Stimulated activated CD8-positive, alpha-beta memory T cell treated with anti-CD3 and anti-CD28 coated beads, Interleukin-4, amount 100 ng/mL, for 1 hour (primary cell): ENCODE measurements around the gene KPNA4.
"Not testable (repeated sequence)": the region's sequence is repeated elsewhere in the genome, so short reads cannot be mapped to it uniquely, and the experiment has no call there.

Experiments
- DNase-seq, 2 donors: peaks; one replicate each; pipeline ENCODE4 v3.0.0-alpha.2; 2020; ENCODE audit warnings: low read depth in 2 of 2, low spot score in 1 of 2

Gene KPNA4

GRCh38 chr3:160452251-160452650 is 113.1 kb downstream of the KPNA4 start:
- DNase-seq = not testable (repeated sequence)

- no peak for DNase-seq
These were observed 113.8 kb downstream of the KPNA4 start for GRCh38 chr3:160451602-160452001.

- DNase-seq = no peak
These were observed 114.5 kb downstream of the KPNA4 start for GRCh38 chr3:160450846-160451245.

- DNase-seq = peak; percentile 78 to 93
These were observed 115.5 kb downstream of the KPNA4 start, which contains the start of gene TRIM59 for GRCh38 chr3:160449636-160450598. Gene TRIM59, minus strand, starts transcription at chr3:160449786. Its CDS starts 10,603 bp downstream, at chr3:160439183.

GRCh38 chr3:160448845-160449635 is 116.3 kb downstream of the KPNA4 start:
- peak in 1 of 2 donors; percentile 10 for DNase-seq

GRCh38 chr3:160447544-160447943 is 117.8 kb downstream of the KPNA4 start:
- DNase-seq = no peak

- DNase-seq = no peak
These were observed 118.8 kb downstream of the KPNA4 start for GRCh38 chr3:160446522-160447056.

- no peak for DNase-seq
These were observed 119.5 kb downstream of the KPNA4 start for GRCh38 chr3:160445854-160446253.
